ENCODE results near the gene EGLN3.

DNA sequence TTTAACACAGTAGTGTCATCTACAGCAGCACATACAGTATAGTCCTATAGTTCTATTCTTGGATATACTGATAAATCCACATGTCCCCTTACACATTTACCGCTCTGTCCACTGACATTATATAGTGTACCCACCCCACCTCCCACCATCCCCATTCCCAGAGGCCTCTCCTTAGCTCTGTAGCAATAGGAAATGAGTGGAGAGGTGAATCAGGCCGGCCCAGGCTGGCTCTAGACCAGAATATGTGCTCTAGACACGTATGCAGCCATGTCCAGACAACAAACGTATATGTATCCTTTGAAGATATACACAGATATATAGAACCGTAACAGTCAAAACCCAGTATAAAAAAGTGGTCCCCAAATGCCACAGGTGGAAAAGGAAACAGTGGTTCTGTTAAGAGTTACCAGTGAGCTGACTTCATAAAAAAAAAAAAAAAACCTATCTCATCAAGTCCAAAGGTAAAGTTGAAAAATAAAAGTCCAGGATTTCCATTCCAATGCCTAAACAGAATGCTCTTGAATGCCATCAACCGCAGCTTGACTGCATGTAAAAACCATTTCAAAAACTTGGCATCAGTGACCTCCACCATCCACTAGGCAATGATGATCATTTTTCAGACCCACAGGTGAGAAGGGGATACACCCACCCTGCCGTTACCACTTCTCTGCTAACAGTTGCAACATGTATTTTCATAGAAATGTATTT, 16.7 kb downstream of the EGLN3 start:
- TF ChIP-seq GATA3 (IDR thresholded peaks at IDR 0.05; ENCODE audit: low read depth, low read length), result no peak
- TF ChIP-seq GATA2 (IDR thresholded peaks at IDR 0.05; ENCODE audit: low read depth, low read length), result no peak

All from SH-SY5Y (cell line).